GM04503 (cell line): ENCODE measurements around the gene DCDC2B.
"Not testable (repeated sequence)": the region's sequence is repeated elsewhere in the genome, so short reads cannot be mapped to it uniquely, and the experiment has no call there.

ENCODE experiments used
- DNase-seq: peaks from one replicate; pipeline ENCODE4 v3.0.0-alpha.2; 2012; ENCODE audit warnings: low read depth

The DCDC2B gene

GRCh38 chr1:32208891-32209328 is at the start of gene DCDC2B:
TSS of gene DCDC2B (plus strand) at chr1:32209089. CDS start at chr1:32209094, 5 bp downstream.
- DNase-seq: no peak

GRCh38 chr1:32159189-32159588 is 49.7 kb upstream of the DCDC2B start:
- no peak for DNase-seq

- no peak for DNase-seq
Observed at GRCh38 chr1:32163405-32163804, 45.5 kb upstream of the DCDC2B start.

- DNase-seq: not testable (repeated sequence)
Observed at GRCh38 chr1:32165633-32166032, 43.3 kb upstream of the DCDC2B start.

- DNase-seq: no peak
Observed at GRCh38 chr1:32170991-32171390, 37.9 kb upstream of the DCDC2B start.

GRCh38 chr1:32172621-32173245 is 36.2 kb upstream of the DCDC2B start:
- no peak for DNase-seq

- DNase-seq: no peak
Observed at GRCh38 chr1:32178380-32179192, 30.3 kb upstream of the DCDC2B start.

- DNase-seq: no peak
Observed at GRCh38 chr1:32179193-32179442, 29.8 kb upstream of the DCDC2B start.

- DNase-seq: peak; percentile 60
Observed at GRCh38 chr1:32179443-32180185, 29.3 kb upstream of the DCDC2B start, which contains the start of gene TXLNA. TSS of gene TXLNA (plus strand) at chr1:32179675. CDS start at chr1:32180346, 671 bp downstream.

GRCh38 chr1:32180186-32181060 is 28.5 kb upstream of the DCDC2B start:
- no peak for DNase-seq

GRCh38 chr1:32181065-32181464 is 27.8 kb upstream of the DCDC2B start:
- DNase-seq: no peak

- DNase-seq: no peak
Observed at GRCh38 chr1:32181563-32181962, 27.3 kb upstream of the DCDC2B start.

GRCh38 chr1:32182060-32182459 is 26.8 kb upstream of the DCDC2B start:
- no peak for DNase-seq

GRCh38 chr1:32184650-32185049 is 24.2 kb upstream of the DCDC2B start:
- DNase-seq: no peak

- DNase-seq: no peak
Observed at GRCh38 chr1:32186077-32186476, 22.8 kb upstream of the DCDC2B start.

GRCh38 chr1:32186491-32186890 is 22.4 kb upstream of the DCDC2B start:
- DNase-seq: no peak

GRCh38 chr1:32187850-32188249 is 21.0 kb upstream of the DCDC2B start:
- no peak for DNase-seq

- no peak for DNase-seq
Observed at GRCh38 chr1:32192220-32192948, 16.5 kb upstream of the DCDC2B start.

GRCh38 chr1:32194984-32195383 is 13.9 kb upstream of the DCDC2B start:
- DNase-seq: no peak

- DNase-seq: no peak
Observed at GRCh38 chr1:32195531-32195930, 13.4 kb upstream of the DCDC2B start.
